H4 (cell line): ENCODE data around the gene PPIL3. TPM values are rescaled to one million over a fixed set of nuclear protein-coding genes. Genes with fewer than 3 reads are reported as not detected.

Experiments used
- total RNA-seq: library from RNA; depleted of rRNA; stranded (reverse); fragments of >200 nt; shearing (Covaris generic); gene quantifications from 2 replicates; pipeline ENCODE4 v1.2.3, GENCODE V29; 2014; rRNA removed

The PPIL3 gene
- total RNA-seq, 1 experiment from 2014 or later = 83.7 TPM

Other genes starting within 250 kb of the PPIL3 start
- gene BZW1, start 77.2 kb downstream of the PPIL3 start, total RNA-seq = 327 and 428 TPM in 2 replicates
- 21.1 and 43.6 TPM in 2 replicates for gene CLK1, start 24.4 kb downstream of the PPIL3 start, total RNA-seq
- 56.5 and 57.4 TPM in 2 replicates for gene NIF3L1, start 294 bp upstream of the PPIL3 start, total RNA-seq
- 12.2 and 16.3 TPM in 2 replicates for gene ORC2, start 74.6 kb upstream of the PPIL3 start, total RNA-seq
- 2.2 and 6.1 TPM in 2 replicates for gene HYCC2, start 182.6 kb upstream of the PPIL3 start, total RNA-seq
- 136 and 151 TPM in 2 replicates for gene NDUFB3, start 182.9 kb upstream of the PPIL3 start, total RNA-seq
- gene CFLAR, start 227.1 kb upstream of the PPIL3 start, total RNA-seq = 11.1 and 16.9 TPM in 2 replicates